ENCODE data around the gene ZBP1. TPM values are rescaled to one million over a fixed set of nuclear protein-coding genes. Genes with fewer than 3 reads are reported as not detected.
"Not testable (repeated sequence)": the region's sequence is repeated elsewhere in the genome, so short reads cannot be mapped to it uniquely, and the experiment has no call there.

Gene ZBP1
- total and polyA plus RNA-seq, 11 donors = 0.15 to 1.7 (median 0.31) TPM; not detected in 6

- H3K4me3 ChIP-seq = no peak overlapping the region
- TF ChIP-seq POLR2A (IDR thresholded peaks at IDR 0.05) = no peak
- TF ChIP-seq, protein P1, sequence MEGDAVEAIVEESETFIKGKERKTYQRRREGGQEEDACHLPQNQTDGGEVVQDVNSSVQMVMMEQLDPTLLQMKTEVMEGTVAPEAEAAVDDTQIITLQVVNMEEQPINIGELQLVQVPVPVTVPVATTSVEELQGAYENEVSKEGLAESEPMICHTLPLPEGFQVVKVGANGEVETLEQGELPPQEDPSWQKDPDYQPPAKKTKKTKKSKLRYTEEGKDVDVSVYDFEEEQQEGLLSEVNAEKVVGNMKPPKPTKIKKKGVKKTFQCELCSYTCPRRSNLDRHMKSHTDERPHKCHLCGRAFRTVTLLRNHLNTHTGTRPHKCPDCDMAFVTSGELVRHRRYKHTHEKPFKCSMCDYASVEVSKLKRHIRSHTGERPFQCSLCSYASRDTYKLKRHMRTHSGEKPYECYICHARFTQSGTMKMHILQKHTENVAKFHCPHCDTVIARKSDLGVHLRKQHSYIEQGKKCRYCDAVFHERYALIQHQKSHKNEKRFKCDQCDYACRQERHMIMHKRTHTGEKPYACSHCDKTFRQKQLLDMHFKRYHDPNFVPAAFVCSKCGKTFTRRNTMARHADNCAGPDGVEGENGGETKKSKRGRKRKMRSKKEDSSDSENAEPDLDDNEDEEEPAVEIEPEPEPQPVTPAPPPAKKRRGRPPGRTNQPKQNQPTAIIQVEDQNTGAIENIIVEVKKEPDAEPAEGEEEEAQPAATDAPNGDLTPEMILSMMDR (IDR thresholded peaks at IDR 0.05) = no peak
- 71 to 81% (median 77%) methylated on average over 7 of the region's 7 CpGs for WGBS, 4 donors
- no peaks in the 10 kb centered on the region for H3K4me1 ChIP-seq
- peaks cover 0 to 19% (median 0%) of the 10 kb centered on the region in 9 donors for H3K27me3 ChIP-seq
- DNase-seq (no peak), ATAC-seq (no peak)
- no peaks in the 10 kb centered on the region for H3K36me3 ChIP-seq
- peaks cover 0 to 22% (median 0%) of the 10 kb centered on the region in 12 donors for H3K9me3 ChIP-seq
- intact Hi-C loops (cut with DNase I) = no loop called here
- H3K27ac ChIP-seq = no peak overlapping the region
Measured at GRCh38 chr20:57638173-57638894, 18.1 kb upstream of the ZBP1 start.

- 82 to 100% (median 92%) methylated on average over 2 of the region's 2 CpGs for WGBS, 4 donors
- Histone ChIP-seq H3K36me3 (no peaks in the 10 kb centered on the region), H3K4me1 (peaks cover 0 to 15% (median 0%) of the 10 kb centered on the region in 12 donors), H3K4me3 (no peak overlapping the region), H3K27ac (no peak overlapping the region), H3K27me3 (peaks cover 0 to 14% (median 0%) of the 10 kb centered on the region in 9 donors), H3K9me3 (peaks cover 0 to 18% (median 0%) of the 10 kb centered on the region in 12 donors)
- intact Hi-C loops (cut with DNase I) = no loop called here
- DNase-seq (no peak), ATAC-seq (no peak)
- no peak for TF ChIP-seq POLR2A (IDR thresholded peaks at IDR 0.05)
- TF ChIP-seq, protein P1 (IDR thresholded peaks at IDR 0.05) = no peak
Measured at GRCh38 chr20:57633945-57634491, 13.8 kb upstream of the ZBP1 start.

DNA sequence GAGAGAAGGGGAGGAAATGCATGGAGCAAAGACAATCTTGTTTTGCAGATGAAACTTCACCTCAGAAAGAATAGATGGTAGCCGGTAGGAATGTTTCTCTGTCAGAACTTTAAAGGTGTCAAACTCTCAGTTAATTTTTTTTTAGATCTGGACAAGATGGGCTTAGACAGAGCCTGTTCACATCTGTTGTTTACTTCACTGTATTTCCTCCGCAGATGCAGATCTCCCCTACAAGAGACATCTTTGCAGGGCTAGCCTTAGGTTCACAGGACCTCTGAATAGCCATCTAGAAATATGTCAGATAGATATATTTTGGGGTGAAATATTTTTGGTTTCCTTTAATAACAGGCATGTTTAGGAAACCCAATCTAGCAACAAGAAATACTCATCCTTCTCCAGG is 12.1 kb upstream of the ZBP1 start:
- DNase-seq = no peak

DNA sequence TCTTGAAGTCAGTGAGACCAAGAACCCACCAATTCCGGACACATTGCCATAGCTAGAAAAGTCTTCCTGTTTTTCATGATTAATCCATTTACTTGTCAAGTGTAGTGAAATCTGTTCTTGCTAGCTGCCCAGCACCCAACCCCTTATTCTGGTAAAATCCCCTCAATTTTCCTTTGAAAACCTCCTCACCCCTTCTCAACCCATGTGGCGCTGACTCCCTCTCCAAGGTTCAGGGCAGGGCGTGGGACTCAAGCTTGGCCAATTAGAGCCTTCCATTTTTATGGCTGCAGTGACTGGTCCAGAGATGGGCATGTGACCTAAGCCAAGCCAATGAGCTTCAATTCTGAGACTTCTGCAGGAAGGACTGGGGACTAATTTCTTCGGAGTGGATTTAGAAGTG is 9.8 kb upstream of the ZBP1 start:
- WGBS, 4 donors = 63 to 82% (median 71%) methylated on average over 4 of the region's 4 CpGs

More for the DNA sequence above, 12.1 kb upstream of the ZBP1 start:
- Histone ChIP-seq H3K36me3 (no peaks in the 10 kb centered on the region), H3K9me3 (peaks cover 0 to 15% (median 0%) of the 10 kb centered on the region in 12 donors), H3K27me3 (peaks cover 0 to 14% (median 0%) of the 10 kb centered on the region in 9 donors), H3K4me3 (no peak overlapping the region), H3K4me1 (peaks cover 0 to 32% (median 10%) of the 10 kb centered on the region in 12 donors), H3K27ac (no peak overlapping the region)
- 80 to 90% (median 85%) methylated on average over 2 of the region's 2 CpGs for WGBS, 4 donors
- intact Hi-C loops (cut with DNase I) = no loop called here
- TF ChIP-seq, protein P1 (IDR thresholded peaks at IDR 0.05) = no peak
- TF ChIP-seq POLR2A (IDR thresholded peaks at IDR 0.05) = no peak
- ATAC-seq = no peak

DNA sequence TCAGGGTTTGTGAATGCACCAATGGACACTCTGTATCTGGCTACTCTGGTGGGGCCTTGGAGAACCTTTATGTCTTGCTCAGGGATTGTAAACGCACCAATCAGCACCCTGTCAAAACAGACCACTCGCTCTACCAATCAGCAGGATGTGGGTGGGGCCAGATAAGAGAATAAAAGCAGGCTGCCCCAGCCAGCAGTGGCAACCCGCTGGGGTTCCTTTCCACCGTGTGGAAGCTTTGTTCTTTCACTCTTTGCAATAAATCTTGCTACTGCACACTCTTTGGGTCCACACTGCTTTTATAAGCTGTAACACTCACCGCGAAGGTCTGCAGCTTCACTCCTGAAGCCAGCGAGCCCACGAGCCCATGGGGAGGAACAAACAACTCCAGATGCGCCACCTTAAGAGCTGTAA is 9.3 kb upstream of the ZBP1 start:
- DNase-seq, H3K36me3 ChIP-seq, ATAC-seq, H3K27me3 ChIP-seq: not testable (repeated sequence)
- peak overlapping the region in 4 of 12 donors; percentile 16 to 41 (median 34) for H3K4me3 ChIP-seq
- intact Hi-C loops (cut with DNase I) = loop anchor here in 1 of 10 donors (10.0 kb wide), 1 partner anchor 555 kb away; no protein-coding TSS in a partner anchor
- H3K4me1 ChIP-seq = peaks cover 0 to 40% (median 11%) of the 10 kb centered on the region in 12 donors
- H3K27ac ChIP-seq = peak overlapping the region in 3 of 12 donors; percentile 66 to 93 (median 75)
- 74 to 85% (median 83%) methylated on average over 9 of the region's 9 CpGs for WGBS, 4 donors
- H3K9me3 ChIP-seq = peaks cover 0 to 10% (median 2%) of the 10 kb centered on the region in 12 donors

More for the DNA sequence above, 9.8 kb upstream of the ZBP1 start:
- no peaks in the 10 kb centered on the region for H3K36me3 ChIP-seq
- intact Hi-C loops (cut with DNase I) = no loop called here
- H3K9me3 ChIP-seq = peaks cover 0 to 5% (median 1%) of the 10 kb centered on the region in 12 donors
- peaks cover 0 to 40% (median 11%) of the 10 kb centered on the region in 12 donors for H3K4me1 ChIP-seq
- TF ChIP-seq, protein P1 (IDR thresholded peaks at IDR 0.05) = no peak
- no peak for TF ChIP-seq POLR2A (IDR thresholded peaks at IDR 0.05)
- DNase-seq (no peak), ATAC-seq (peak in 1 of 4 donors; percentile 38)
- H3K27ac ChIP-seq = peak overlapping the region in 2 of 12 donors; percentile 75 to 93
- peak overlapping the region in 4 of 12 donors; percentile 16 to 41 (median 34) for H3K4me3 ChIP-seq
- peaks cover 0 to 8% (median 0%) of the 10 kb centered on the region in 9 donors for H3K27me3 ChIP-seq

DNA sequence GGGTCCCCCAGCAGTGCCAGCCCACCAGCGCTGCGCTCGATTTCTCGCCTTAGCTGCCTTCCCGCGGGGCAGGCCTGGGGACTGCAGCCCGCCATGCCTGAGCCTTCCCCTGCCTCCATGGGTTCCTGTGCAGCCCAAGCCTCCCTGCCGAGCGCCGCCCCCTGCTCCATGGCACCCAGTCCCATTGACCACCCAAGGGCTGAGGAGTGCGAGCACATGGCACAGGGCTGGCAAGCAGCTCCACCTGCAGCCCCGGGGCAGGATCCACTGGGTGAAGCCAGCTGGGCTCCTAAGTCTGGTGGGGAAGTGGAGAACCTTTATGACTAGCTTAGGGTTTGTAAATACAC is 8.7 kb upstream of the ZBP1 start:
- H3K27me3 ChIP-seq, ATAC-seq, DNase-seq, H3K36me3 ChIP-seq: not testable (repeated sequence)
- intact Hi-C loops (cut with DNase I) = loop anchor here in 1 of 10 donors (10.0 kb wide), 1 partner anchor 556 kb away; no protein-coding TSS in a partner anchor
- Histone ChIP-seq H3K27ac (peak overlapping the region; percentile 56 to 93 (median 76)), H3K4me1 (peaks cover 0 to 40% (median 11%) of the 10 kb centered on the region in 12 donors), H3K9me3 (peaks cover 0 to 11% (median 2%) of the 10 kb centered on the region in 12 donors), H3K4me3 (peak overlapping the region in 5 of 12 donors; percentile 19 to 42 (median 26))
- 75 to 100% (median 86%) methylated on average over 2 to 12 of the region's 12 CpGs for WGBS, 4 donors
